IgD-negative memory B cell (primary cell): ENCODE measurements around the gene USP17L18. TPM values are rescaled to one million over a fixed set of nuclear protein-coding genes. Genes with fewer than 3 reads are reported as not detected.
"Not testable (repeated sequence)": the region's sequence is repeated elsewhere in the genome, so short reads cannot be mapped to it uniquely, and the experiment has no call there.

ENCODE experiments used
- H3K27ac Mint-ChIP-seq, 3 donors: one replicate each; pipeline ENCODE4 v1.8.0; 2020 to 2022; ENCODE audit warnings: mild to moderate bottlenecking in 3 of 3, mixed read lengths in 3 of 3, moderate library complexity in 1 of 3
- H3K27me3 Mint-ChIP-seq: one replicate; pipeline ENCODE4 v1.8.0; 2021; ENCODE audit warnings: mixed read lengths
- H3K36me3 Mint-ChIP-seq: one replicate; pipeline ENCODE4 v1.8.0; 2020; ENCODE audit warnings: mild to moderate bottlenecking, mixed read lengths
- H3K4me1 Mint-ChIP-seq, 3 donors: one replicate each; pipeline ENCODE4 v1.8.0; 2020 to 2022; ENCODE audit warnings: mixed read lengths in 3 of 3, mild to moderate bottlenecking in 1 of 3
- H3K4me3 Mint-ChIP-seq, 4 donors: one replicate each; pipeline ENCODE4 v1.8.0; 2020 to 2022; ENCODE audit warnings: mild to moderate bottlenecking in 4 of 4, mixed read lengths in 4 of 4, moderate library complexity in 3 of 4
- H3K9me3 Mint-ChIP-seq, 3 donors: one replicate each; pipeline ENCODE4 v1.8.0; 2020 to 2021; ENCODE audit warnings: mixed read lengths in 3 of 3, mild to moderate bottlenecking in 1 of 3
- polyA plus RNA-seq: library from polyadenylated mRNA; unstranded; fragments of 300-500 nt; fragmentation: Illumina TruSeq; gene quantifications from one replicate; pipeline ENCODE4 v1.2.3, GENCODE V29; 2021

The USP17L18 gene
- polyA plus RNA-seq: not detected

GRCh38 chr4:9247953-9248680, at the start of gene USP17L18:
USP17L18 (plus strand) TSS chr4:9248630; CDS start chr4:9248630, 0 bp downstream.
- H3K4me3 Mint-ChIP-seq, H3K27ac Mint-ChIP-seq, H3K27me3 Mint-ChIP-seq, H3K4me1 Mint-ChIP-seq, H3K36me3 Mint-ChIP-seq, H3K9me3 Mint-ChIP-seq: not testable (repeated sequence)

GRCh38 chr4:9210357-9210756, 38.1 kb upstream of the USP17L18 start, which contains the start of gene USP17L10:
USP17L10 (plus strand) TSS chr4:9210657; CDS start chr4:9210657, 0 bp downstream.
- not testable (repeated sequence) for H3K36me3 Mint-ChIP-seq, H3K27ac Mint-ChIP-seq, H3K4me3 Mint-ChIP-seq, H3K27me3 Mint-ChIP-seq, H3K9me3 Mint-ChIP-seq, H3K4me1 Mint-ChIP-seq

- not testable (repeated sequence) for H3K27ac Mint-ChIP-seq, H3K36me3 Mint-ChIP-seq, H3K4me1 Mint-ChIP-seq, H3K27me3 Mint-ChIP-seq, H3K4me3 Mint-ChIP-seq, H3K9me3 Mint-ChIP-seq
Measured at GRCh38 chr4:9214701-9215100, 33.7 kb upstream of the USP17L18 start.

- H3K4me3 Mint-ChIP-seq, H3K9me3 Mint-ChIP-seq, H3K4me1 Mint-ChIP-seq, H3K27ac Mint-ChIP-seq, H3K36me3 Mint-ChIP-seq, H3K27me3 Mint-ChIP-seq: not testable (repeated sequence)
Measured at GRCh38 chr4:9215105-9215504, 33.3 kb upstream of the USP17L18 start, which contains the start of gene USP17L11. USP17L11 (plus strand) TSS chr4:9215405; CDS start chr4:9215405, 0 bp downstream.

GRCh38 chr4:9219852-9220251, 28.6 kb upstream of the USP17L18 start, which contains the start of gene USP17L12:
USP17L12 (plus strand) TSS chr4:9220152; CDS start chr4:9220152, 0 bp downstream.
- H3K9me3 Mint-ChIP-seq, H3K27ac Mint-ChIP-seq, H3K27me3 Mint-ChIP-seq, H3K4me3 Mint-ChIP-seq, H3K36me3 Mint-ChIP-seq, H3K4me1 Mint-ChIP-seq: not testable (repeated sequence)

- H3K4me1 Mint-ChIP-seq, H3K36me3 Mint-ChIP-seq, H3K27me3 Mint-ChIP-seq, H3K9me3 Mint-ChIP-seq, H3K4me3 Mint-ChIP-seq, H3K27ac Mint-ChIP-seq: not testable (repeated sequence)
Measured at GRCh38 chr4:9224596-9224995, 23.8 kb upstream of the USP17L18 start, which contains the start of gene USP17L13. USP17L13 (plus strand) TSS chr4:9224896; CDS start chr4:9224896, 0 bp downstream.

- H3K27ac Mint-ChIP-seq, H3K9me3 Mint-ChIP-seq, H3K36me3 Mint-ChIP-seq, H3K4me3 Mint-ChIP-seq, H3K4me1 Mint-ChIP-seq, H3K27me3 Mint-ChIP-seq: not testable (repeated sequence)
Measured at GRCh38 chr4:9230249-9230648, 18.2 kb upstream of the USP17L18 start.

- not testable (repeated sequence) for H3K36me3 Mint-ChIP-seq, H3K9me3 Mint-ChIP-seq, H3K4me1 Mint-ChIP-seq, H3K27ac Mint-ChIP-seq, H3K27me3 Mint-ChIP-seq, H3K4me3 Mint-ChIP-seq
Measured at GRCh38 chr4:9234085-9234484, 14.3 kb upstream of the USP17L18 start, which contains the start of gene USP17L15. USP17L15 (plus strand) TSS chr4:9234385; CDS start chr4:9234385, 0 bp downstream.

- H3K4me1 Mint-ChIP-seq, H3K36me3 Mint-ChIP-seq, H3K4me3 Mint-ChIP-seq, H3K27me3 Mint-ChIP-seq, H3K9me3 Mint-ChIP-seq, H3K27ac Mint-ChIP-seq: not testable (repeated sequence)
Measured at GRCh38 chr4:9238461-9238860, 10.0 kb upstream of the USP17L18 start.

- H3K4me1 Mint-ChIP-seq, H3K27ac Mint-ChIP-seq, H3K4me3 Mint-ChIP-seq, H3K27me3 Mint-ChIP-seq, H3K9me3 Mint-ChIP-seq, H3K36me3 Mint-ChIP-seq: not testable (repeated sequence)
Measured at GRCh38 chr4:9243579-9243978, 4.9 kb upstream of the USP17L18 start, which contains the start of gene USP17L17. USP17L17 (plus strand) TSS chr4:9243879; CDS start chr4:9243879, 0 bp downstream.

GRCh38 chr4:9253078-9253477, 4.6 kb downstream of the USP17L18 start, which contains the start of gene USP17L19:
USP17L19 (plus strand) TSS chr4:9253378; CDS start chr4:9253378, 0 bp downstream.
- H3K27ac Mint-ChIP-seq, H3K4me3 Mint-ChIP-seq, H3K4me1 Mint-ChIP-seq, H3K36me3 Mint-ChIP-seq, H3K27me3 Mint-ChIP-seq, H3K9me3 Mint-ChIP-seq: not testable (repeated sequence)

GRCh38 chr4:9257824-9258223, 9.4 kb downstream of the USP17L18 start, which contains the start of gene USP17L20:
USP17L20 (plus strand) TSS chr4:9258124; CDS start chr4:9258124, 0 bp downstream.
- not testable (repeated sequence) for H3K9me3 Mint-ChIP-seq, H3K4me1 Mint-ChIP-seq, H3K36me3 Mint-ChIP-seq, H3K4me3 Mint-ChIP-seq, H3K27me3 Mint-ChIP-seq, H3K27ac Mint-ChIP-seq

- H3K4me1 Mint-ChIP-seq, H3K36me3 Mint-ChIP-seq, H3K9me3 Mint-ChIP-seq, H3K4me3 Mint-ChIP-seq, H3K27ac Mint-ChIP-seq, H3K27me3 Mint-ChIP-seq: not testable (repeated sequence)
Measured at GRCh38 chr4:9262572-9262971, 14.1 kb downstream of the USP17L18 start, which contains the start of gene USP17L21. USP17L21 (plus strand) TSS chr4:9262872; CDS start chr4:9262872, 0 bp downstream.

- not testable (repeated sequence) for H3K4me1 Mint-ChIP-seq, H3K36me3 Mint-ChIP-seq, H3K27me3 Mint-ChIP-seq, H3K4me3 Mint-ChIP-seq, H3K9me3 Mint-ChIP-seq, H3K27ac Mint-ChIP-seq
Measured at GRCh38 chr4:9267319-9267718, 18.9 kb downstream of the USP17L18 start, which contains the start of gene USP17L22. USP17L22 (plus strand) TSS chr4:9267619; CDS start chr4:9267619, 0 bp downstream.

- H3K4me1 Mint-ChIP-seq, H3K36me3 Mint-ChIP-seq, H3K27ac Mint-ChIP-seq, H3K27me3 Mint-ChIP-seq, H3K4me3 Mint-ChIP-seq, H3K9me3 Mint-ChIP-seq: not testable (repeated sequence)
Measured at GRCh38 chr4:9271719-9272118, 23.3 kb downstream of the USP17L18 start.
